Limb (tissue), 2 donors: ENCODE results near the gene DDB1.
A peak's percentile ranks its signal among the peaks of the same experiment; 100 is the strongest.

Experiments
- DNase-seq, 2 donors: peaks; one replicate each; pipeline ENCODE4 v3.0.0-alpha.2; 2016; ENCODE audit errors: extremely low spot score in 2 of 2

DDB1 gene

GRCh38 chr11:61356706-61357105, 23.8 kb upstream of the DDB1 start:
- DNase-seq = no peak

GRCh38 chr11:61354208-61354607, 21.3 kb upstream of the DDB1 start:
- DNase-seq = no peak

GRCh38 chr11:61353131-61354067, 20.5 kb upstream of the DDB1 start:
- no peak for DNase-seq

GRCh38 chr11:61352038-61352437, 19.1 kb upstream of the DDB1 start:
- DNase-seq = no peak

- no peak for DNase-seq
These were observed 17.9 kb upstream of the DDB1 start for GRCh38 chr11:61350803-61351202.

GRCh38 chr11:61350336-61350735, 17.4 kb upstream of the DDB1 start:
- DNase-seq = no peak

GRCh38 chr11:61349916-61350315, 17.0 kb upstream of the DDB1 start:
- no peak for DNase-seq

GRCh38 chr11:61349189-61349751, 16.4 kb upstream of the DDB1 start:
- DNase-seq = no peak

- DNase-seq = no peak
These were observed 15.1 kb upstream of the DDB1 start for GRCh38 chr11:61347916-61348461.

- no peak for DNase-seq
These were observed 13.3 kb upstream of the DDB1 start for GRCh38 chr11:61345954-61346843.

- DNase-seq = peak in 1 of 2 donors; percentile 50
These were observed 12.3 kb upstream of the DDB1 start for GRCh38 chr11:61345170-61345610.

GRCh38 chr11:61343792-61344745, 11.2 kb upstream of the DDB1 start:
- no peak for DNase-seq

- DNase-seq = no peak
These were observed 9.4 kb upstream of the DDB1 start for GRCh38 chr11:61342207-61342803.

GRCh38 chr11:61341706-61342105, 8.8 kb upstream of the DDB1 start:
- DNase-seq = no peak

- no peak for DNase-seq
These were observed 8.1 kb upstream of the DDB1 start for GRCh38 chr11:61340979-61341378.

- no peak for DNase-seq
These were observed 6.6 kb upstream of the DDB1 start for GRCh38 chr11:61339490-61339878.

GRCh38 chr11:61338783-61339489, 6.0 kb upstream of the DDB1 start:
- no peak for DNase-seq

- DNase-seq = no peak
These were observed 5.0 kb upstream of the DDB1 start for GRCh38 chr11:61337706-61338470.
